HG03139 (cell line): Measurements from ENCODE around the gene C5orf58.

Experiments
- ATAC-seq: cut with Tn5 transposase; IDR thresholded peaks from one replicate; pipeline ENCODE4 v1.9.1; 2021; ENCODE audit not compliant: unreplicated experiment

C5orf58 gene

GRCh38 chr5:170232786-170233185 lies at the start of gene C5orf58:
Gene C5orf58, plus strand, starts transcription at chr5:170232985. Its CDS starts 1,992 bp downstream, at chr5:170234977.
- ATAC-seq = no peak

GRCh38 chr5:170183816-170184687 lies 48.7 kb upstream of the C5orf58 start:
- peak; percentile 71 for ATAC-seq

- no peak for ATAC-seq
These were observed 48.0 kb upstream of the C5orf58 start for GRCh38 chr5:170184737-170185136.

GRCh38 chr5:170186156-170186555 lies 46.6 kb upstream of the C5orf58 start:
- no peak for ATAC-seq

GRCh38 chr5:170186856-170187255 lies 45.9 kb upstream of the C5orf58 start:
- ATAC-seq = no peak

- no peak for ATAC-seq
These were observed 42.2 kb upstream of the C5orf58 start for GRCh38 chr5:170190436-170191134.

GRCh38 chr5:170192829-170193228 lies 40.0 kb upstream of the C5orf58 start:
- no peak for ATAC-seq

- ATAC-seq = no peak
These were observed 36.8 kb upstream of the C5orf58 start for GRCh38 chr5:170195961-170196360.

GRCh38 chr5:170200876-170201275 lies 31.9 kb upstream of the C5orf58 start:
- ATAC-seq = no peak

GRCh38 chr5:170201311-170201710 lies 31.5 kb upstream of the C5orf58 start:
- no peak for ATAC-seq

- ATAC-seq = no peak
These were observed 30.7 kb upstream of the C5orf58 start for GRCh38 chr5:170202117-170202516.

- no peak for ATAC-seq
These were observed 28.6 kb upstream of the C5orf58 start for GRCh38 chr5:170204202-170204601.

GRCh38 chr5:170206216-170206615 lies 26.6 kb upstream of the C5orf58 start:
- ATAC-seq = no peak

- ATAC-seq = no peak
These were observed 25.8 kb upstream of the C5orf58 start for GRCh38 chr5:170206958-170207357.

- ATAC-seq = no peak
These were observed 21.0 kb upstream of the C5orf58 start for GRCh38 chr5:170211575-170212334.

GRCh38 chr5:170216257-170216864 lies 16.4 kb upstream of the C5orf58 start:
- no peak for ATAC-seq

- ATAC-seq = no peak
These were observed 15.0 kb upstream of the C5orf58 start for GRCh38 chr5:170217831-170218230.

GRCh38 chr5:170218726-170219125 lies 14.1 kb upstream of the C5orf58 start:
- ATAC-seq = no peak

- ATAC-seq = no peak
These were observed 13.2 kb upstream of the C5orf58 start for GRCh38 chr5:170219615-170220014.

GRCh38 chr5:170220191-170220590 lies 12.6 kb upstream of the C5orf58 start:
- ATAC-seq = no peak

- no peak for ATAC-seq
These were observed 11.5 kb upstream of the C5orf58 start for GRCh38 chr5:170221327-170221741.
